MM.1S (cell line): ENCODE data around the gene TSC2.

ENCODE experiments used
- EZH2 ChIP-seq: fragments of 300-600 bp; sonication (generic); optimal IDR thresholded peaks from 2 replicates; pipeline ENCODE3; 2017; ENCODE audit warnings: low read depth, mild to moderate bottlenecking, antibody characterized with exemption, low read length, mixed read lengths
- EZH2phosphoT487 ChIP-seq: fragments of 300-600 bp; sonication (generic); IDR thresholded peaks from 2 replicates; pipeline ENCODE4 v1.6.1; 2018; ENCODE audit warnings: antibody characterized with exemption, low read length
- TF ChIP-seq, protein P1 (sequence below): fragments of 300-600 bp; sonication (generic); IDR thresholded peaks from 2 replicates; pipeline ENCODE4 v1.5.1; 2016; ENCODE audit warnings: antibody characterized with exemption, low read length, mixed read lengths

DNA sequence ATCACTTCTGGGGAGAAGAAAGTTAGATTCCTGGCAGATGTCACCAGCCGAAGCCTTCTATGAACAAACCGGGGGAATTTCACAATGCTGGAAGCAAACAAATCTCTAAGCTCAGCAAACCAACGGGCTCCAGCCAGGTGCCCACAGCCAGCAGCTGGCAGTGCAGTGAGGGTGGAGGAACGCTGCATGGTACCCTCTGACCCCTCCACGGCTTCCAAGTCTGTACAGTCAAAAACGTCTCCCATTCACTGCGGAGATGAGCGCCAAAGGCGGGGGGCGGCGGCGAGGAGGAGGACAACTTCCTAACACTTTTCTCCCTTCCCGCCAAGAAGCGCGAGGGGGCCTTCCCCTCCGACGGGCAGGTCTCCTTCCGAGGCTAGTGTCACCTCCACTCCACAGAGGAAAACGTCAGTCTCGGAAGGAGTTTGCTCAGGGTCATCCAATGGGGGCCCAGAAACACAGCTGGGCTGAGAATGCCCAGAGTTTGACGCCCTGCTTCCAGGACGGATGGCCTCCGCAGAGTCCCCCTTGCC lies 39.1 kb upstream of the TSC2 start:
- TF ChIP-seq, protein P1, sequence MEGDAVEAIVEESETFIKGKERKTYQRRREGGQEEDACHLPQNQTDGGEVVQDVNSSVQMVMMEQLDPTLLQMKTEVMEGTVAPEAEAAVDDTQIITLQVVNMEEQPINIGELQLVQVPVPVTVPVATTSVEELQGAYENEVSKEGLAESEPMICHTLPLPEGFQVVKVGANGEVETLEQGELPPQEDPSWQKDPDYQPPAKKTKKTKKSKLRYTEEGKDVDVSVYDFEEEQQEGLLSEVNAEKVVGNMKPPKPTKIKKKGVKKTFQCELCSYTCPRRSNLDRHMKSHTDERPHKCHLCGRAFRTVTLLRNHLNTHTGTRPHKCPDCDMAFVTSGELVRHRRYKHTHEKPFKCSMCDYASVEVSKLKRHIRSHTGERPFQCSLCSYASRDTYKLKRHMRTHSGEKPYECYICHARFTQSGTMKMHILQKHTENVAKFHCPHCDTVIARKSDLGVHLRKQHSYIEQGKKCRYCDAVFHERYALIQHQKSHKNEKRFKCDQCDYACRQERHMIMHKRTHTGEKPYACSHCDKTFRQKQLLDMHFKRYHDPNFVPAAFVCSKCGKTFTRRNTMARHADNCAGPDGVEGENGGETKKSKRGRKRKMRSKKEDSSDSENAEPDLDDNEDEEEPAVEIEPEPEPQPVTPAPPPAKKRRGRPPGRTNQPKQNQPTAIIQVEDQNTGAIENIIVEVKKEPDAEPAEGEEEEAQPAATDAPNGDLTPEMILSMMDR, result no peak
- TF ChIP-seq EZH2 (no peak), EZH2phosphoT487 (no peak)
